Globus pallidus (tissue), 1 donor: ENCODE data around the gene HIPK2.
"Not testable (repeated sequence)": the region's sequence is repeated elsewhere in the genome, so short reads cannot be mapped to it uniquely, and the experiment has no call there.

ENCODE experiments used
- DNase-seq: peaks from one replicate; pipeline ENCODE4 v3.0.0-alpha.2; 2015; ENCODE audit warnings: low spot score

HIPK2 gene

DNA sequence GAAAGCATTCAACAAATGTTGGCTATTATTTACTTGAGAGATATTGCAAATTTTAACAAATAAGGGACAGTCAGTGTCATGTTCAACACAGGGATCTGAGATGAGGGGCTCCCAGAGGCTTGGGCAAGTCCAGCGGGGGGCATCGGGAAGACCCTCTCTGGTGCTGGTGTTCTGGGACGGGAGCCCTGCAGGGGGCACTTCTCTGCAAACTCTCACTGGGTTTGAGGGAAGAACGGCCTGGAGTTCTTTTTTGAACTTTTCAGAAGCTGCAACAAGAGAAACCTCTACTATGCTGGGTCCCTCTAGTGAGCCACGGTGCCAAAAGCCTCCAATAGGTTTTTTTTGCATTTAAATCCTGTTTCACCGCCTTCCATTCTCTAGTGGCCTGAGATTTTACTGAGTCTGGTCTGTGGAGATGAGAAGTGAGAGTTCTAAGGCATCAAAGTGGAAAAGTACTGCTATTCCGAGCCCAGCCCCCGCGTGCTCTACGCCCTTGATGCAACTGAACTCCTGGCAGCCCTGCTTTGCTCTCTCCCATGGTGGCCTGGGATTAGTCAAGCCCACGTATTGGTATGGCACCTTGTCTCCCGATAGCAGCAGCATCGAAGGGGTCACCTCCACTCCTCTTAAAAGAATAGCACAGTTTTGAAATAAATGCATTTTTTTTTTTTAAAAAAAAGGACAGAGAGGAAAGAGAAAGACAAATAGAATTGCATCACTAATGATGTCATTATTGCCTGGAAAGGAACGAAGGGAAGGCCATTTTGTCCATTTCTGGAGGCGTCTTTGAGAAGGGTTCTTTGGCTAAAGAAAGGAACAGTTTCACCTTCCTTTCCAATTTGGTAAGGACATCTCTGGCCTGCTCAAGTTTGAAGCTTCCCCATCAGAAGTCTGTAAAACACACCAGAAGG lies 210.8 kb downstream of the HIPK2 start:
- DNase-seq = no peak

DNA sequence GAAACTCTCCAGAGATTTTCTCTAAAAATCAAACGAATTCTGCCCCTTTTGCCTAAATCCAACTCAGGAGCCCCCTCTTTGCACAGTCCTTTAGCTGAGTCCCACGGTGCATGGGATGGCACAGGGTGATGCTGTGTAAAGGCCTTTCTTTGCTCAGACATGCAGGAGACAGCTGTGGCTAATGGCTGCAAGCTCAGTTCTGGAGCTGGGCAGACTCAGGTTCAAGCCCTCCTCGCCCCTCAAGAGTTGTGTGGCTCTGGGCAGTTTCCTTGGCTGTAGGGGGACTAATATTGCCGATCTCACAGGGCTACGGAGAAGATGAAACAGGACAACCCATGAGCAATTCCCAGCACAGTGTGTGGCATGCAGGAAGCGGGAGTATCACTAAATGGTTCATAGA lies 211.7 kb downstream of the HIPK2 start:
- no peak for DNase-seq

- no peak for DNase-seq
Observed at GRCh38 chr7:139563856-139564255, 213.9 kb downstream of the HIPK2 start.

- no peak for DNase-seq
Observed at GRCh38 chr7:139562961-139563565, 214.7 kb downstream of the HIPK2 start.

- DNase-seq = no peak
Observed at GRCh38 chr7:139562491-139562890, 215.3 kb downstream of the HIPK2 start.

GRCh38 chr7:139560678-139561077 lies 217.1 kb downstream of the HIPK2 start:
- no peak for DNase-seq

DNA sequence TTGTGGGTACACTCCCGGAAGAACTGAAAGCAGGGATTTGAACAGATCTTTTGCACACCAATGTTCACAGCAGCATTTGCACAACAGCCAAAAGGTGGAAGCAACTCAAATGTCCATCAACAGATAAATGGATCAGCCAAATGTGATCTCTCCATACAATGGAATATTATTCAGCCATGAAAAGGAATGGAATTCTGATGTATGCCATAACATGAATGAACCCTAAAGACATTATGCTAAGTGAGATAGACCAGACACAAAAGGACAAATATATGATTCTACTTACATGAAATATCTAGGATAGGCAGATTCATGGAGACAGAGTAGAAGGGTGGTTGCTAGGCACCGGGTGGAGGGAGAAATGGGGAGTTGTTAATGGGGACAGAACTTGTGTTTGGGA lies 217.6 kb downstream of the HIPK2 start:
- no peak for DNase-seq

- DNase-seq = no peak
Observed at GRCh38 chr7:139559364-139560105, 218.3 kb downstream of the HIPK2 start.

- DNase-seq = no peak
Observed at GRCh38 chr7:139557857-139558581, 219.8 kb downstream of the HIPK2 start.

- not testable (repeated sequence) for DNase-seq
Observed at GRCh38 chr7:139553991-139554700, 223.7 kb downstream of the HIPK2 start.

GRCh38 chr7:139548302-139549028 lies 229.3 kb downstream of the HIPK2 start:
- DNase-seq = no peak

DNA sequence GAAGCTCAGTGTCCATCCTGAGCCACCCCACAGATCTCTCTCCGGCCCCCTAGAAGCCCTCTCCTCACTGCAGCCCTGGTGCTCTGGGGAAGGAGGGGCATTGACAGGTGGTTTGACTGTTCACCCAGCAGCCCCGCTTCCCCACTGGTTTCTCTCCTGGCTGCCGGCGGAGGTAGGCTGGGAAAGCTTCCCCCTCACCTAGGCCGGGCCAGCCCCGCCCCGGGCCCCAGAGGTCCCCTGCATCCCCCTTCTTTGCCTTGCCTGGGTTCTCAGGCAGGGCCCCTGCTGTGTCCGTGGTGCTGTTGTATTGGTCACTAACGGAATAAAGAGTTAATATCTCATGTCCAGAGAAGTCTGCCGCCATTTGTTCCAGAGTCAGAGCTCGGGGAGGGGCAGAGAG lies 233.2 kb downstream of the HIPK2 start:
- no peak for DNase-seq

DNA sequence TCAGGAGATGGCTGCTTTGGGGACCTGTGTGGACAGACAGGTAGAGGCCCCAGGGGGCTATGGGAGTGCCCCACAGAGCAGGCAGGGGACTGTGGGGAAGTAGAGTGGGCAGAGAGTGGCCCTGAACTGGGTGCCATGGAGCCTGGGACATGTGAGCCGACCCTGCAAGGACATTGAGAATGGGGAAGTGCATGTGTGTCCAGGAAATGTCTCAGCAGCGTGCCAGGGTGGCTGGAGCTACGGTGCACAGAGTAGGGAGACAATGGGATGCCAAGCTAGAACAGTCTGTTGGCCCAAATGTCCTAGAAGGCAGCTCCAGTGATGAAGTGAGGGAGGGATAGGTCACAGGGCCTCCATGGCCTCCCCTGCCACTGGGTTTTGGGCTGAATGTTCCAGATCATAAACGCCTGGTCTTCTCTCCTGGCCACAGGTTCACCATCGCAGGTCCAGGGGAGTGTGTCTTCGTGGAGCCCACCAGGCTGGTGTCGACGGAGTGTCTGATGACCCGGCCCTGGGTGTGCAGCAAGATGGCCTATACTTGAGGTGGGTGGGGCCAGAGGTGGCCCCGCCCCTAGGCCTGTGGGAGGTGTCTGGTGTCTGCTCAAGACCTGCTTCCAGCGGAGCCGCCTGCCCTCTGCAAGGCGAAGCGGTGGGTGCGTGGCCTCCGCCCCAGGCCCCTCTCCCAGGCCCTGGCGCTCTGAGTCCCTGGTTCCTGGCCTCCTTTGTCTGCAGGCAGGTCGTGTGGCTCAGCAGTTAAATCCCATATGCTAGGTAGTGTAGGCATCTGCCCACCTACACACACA lies 233.8 kb downstream of the HIPK2 start:
- DNase-seq = no peak

- DNase-seq = no peak
Observed at GRCh38 chr7:139542308-139543151, 235.3 kb downstream of the HIPK2 start.

- no peak for DNase-seq
Observed at GRCh38 chr7:139541600-139542307, 236.0 kb downstream of the HIPK2 start.

- no peak for DNase-seq
Observed at GRCh38 chr7:139540203-139540602, 237.6 kb downstream of the HIPK2 start.

GRCh38 chr7:139538881-139539635 lies 238.7 kb downstream of the HIPK2 start:
- no peak for DNase-seq

DNA sequence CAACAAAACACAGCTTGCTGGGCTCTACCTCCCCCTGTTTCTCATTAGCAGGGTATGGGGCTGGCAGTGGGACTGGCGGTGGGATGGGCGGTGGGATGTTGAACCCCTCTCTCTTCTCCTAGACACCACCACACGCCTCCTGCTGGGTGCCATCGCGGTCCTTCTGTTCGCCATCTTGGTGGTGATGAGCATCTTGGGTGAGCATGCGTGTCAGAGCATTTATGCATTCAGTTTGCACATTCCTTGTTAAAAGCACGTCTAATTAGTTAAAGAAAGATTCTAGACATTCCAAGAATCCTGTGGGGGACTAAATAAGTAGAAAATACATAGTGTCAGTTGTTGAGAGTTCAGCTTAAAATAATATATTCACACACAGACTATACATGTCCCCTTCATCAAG lies 241.6 kb downstream of the HIPK2 start:
- DNase-seq = no peak
